HG03571 (cell line): Measurements from ENCODE around the gene GLO1.
A peak's percentile ranks its signal among the peaks of the same experiment; 100 is the strongest.

Source experiments
- ATAC-seq: cut with Tn5 transposase; IDR thresholded peaks from one replicate; pipeline ENCODE4 v1.9.1; 2021; ENCODE audit not compliant: unreplicated experiment

GLO1 gene

DNA sequence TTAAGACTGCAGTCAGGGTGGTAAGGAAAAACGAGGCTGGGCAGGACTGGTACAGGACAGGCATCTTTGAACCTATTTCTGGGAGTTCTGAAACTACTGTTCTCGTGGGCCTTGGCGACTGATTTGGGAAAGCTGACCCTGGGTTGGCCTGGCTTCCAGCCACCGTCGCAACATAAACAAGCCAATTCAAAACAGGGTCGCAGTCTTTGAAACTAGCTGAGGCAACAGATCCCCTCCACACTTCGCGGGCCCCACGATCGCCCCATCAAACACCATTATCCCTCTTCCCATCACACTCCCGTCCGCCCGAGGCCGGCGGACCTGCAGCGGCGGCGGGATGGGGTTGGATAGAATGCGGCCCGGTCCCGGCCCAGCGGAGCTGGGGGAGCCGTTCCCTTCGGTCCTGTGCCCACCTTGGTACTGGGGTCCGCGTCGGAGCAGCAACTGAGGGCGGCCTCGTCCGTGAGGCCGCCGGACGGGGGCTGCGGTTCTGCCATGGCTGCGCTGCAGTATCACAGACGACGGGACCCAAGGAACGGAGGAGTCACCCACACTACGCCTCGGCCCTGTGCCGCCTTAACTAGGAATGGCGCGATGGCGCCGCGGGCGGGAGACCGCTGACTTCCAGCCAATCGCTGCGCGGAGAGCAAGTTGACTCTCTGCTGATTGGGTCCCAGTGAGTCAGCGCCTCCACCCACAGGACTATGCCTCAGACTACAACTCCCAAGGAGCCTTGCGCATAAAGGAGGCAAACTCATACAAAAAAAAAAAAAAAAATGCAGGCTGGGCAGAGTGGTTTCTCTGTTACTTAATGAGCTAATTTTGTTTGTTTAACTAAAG, at the start of gene GLO1:
GLO1 (minus strand) TSS at position 588 of the 840 bp plus-strand sequence; CDS start at position 497, 91 bp downstream.
- ATAC-seq, result peak; percentile 99

DNA sequence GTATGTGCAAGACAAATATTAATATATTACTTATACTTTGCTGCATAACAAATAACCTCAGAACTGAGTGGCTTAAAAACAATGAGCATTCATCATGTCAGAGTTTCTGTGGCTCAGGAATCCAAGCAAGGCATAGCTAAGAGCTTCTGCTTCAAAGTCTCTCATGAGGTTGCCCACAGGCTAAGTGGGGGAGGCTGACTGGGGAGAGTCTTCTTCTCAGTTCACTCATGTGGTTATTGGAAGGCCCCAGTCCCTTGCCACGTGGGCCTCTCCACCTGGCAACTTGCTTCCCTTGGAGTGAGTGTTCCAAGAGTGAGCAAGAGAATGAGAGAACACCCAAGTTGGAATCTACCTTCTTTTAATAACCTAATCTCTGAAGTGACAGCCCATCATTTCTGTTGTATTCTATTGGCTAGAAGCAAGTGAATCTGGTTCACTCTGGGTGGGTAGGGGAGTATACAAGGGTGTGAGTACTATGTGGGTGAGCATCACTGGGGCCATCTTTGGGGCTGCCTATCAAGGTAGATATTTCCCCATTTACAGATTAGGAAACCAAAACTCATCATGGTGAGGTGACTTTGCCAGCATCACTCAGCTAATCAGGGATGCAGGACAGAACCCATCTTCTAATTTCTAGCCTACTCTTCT, 48.1 kb upstream of the GLO1 start:
- no peak for ATAC-seq

DNA sequence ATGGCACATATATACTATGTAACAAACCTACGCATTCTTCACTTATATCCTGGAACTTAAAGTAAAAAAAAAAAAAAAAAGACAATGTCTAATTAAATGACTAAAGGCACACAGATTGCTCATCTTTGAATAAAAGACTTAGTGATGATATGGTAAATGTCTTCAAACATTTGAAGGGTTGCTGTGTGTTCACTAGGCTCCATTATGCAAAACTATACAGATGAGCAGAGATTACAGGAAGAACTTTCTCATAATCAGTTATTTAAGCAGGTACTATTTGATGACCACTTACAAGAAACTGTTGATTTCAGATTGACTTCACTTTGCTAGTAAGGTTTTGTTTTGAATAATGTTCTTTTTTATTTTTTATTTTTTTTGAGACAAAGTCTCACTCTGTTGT, 46.5 kb upstream of the GLO1 start:
- no peak for ATAC-seq

DNA sequence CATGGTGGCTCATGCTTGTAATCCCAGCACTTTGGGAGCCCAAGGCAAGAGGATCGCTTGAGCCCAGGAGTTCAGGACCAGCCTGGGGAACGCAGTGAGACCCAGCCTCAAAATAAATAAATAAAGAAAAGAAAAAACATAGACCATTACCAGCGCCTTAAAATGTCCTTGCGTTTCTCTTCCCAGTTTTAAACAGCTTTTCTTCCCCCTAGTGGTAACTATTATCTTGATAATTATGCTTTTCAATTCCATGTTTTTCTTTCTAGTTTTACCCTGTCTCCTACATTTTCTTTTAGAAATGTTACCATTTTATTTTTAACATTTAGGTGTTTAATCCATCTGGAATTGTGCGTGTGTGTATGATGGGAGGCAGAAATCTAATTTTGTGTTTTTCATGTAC, 36.6 kb upstream of the GLO1 start:
- ATAC-seq, result no peak

DNA sequence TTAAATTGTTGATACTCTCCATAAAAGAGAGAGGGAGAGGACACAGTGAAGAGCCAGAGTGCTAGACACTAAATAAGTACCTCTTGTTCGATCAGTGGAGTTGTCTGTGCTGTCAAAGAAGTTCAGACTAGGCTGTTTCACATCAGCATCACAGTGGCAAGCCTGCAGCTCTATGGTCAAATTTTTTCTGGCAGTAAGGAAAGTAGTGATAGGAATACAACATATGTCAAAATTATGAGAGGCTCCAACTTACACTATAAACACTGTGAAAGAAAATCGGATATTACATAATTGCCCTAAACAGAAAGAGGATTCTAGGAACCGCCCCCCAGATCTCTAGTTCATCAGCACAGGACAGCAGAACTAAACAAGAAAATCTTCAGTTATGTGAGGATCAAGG, 35.3 kb upstream of the GLO1 start:
- no peak for ATAC-seq

DNA sequence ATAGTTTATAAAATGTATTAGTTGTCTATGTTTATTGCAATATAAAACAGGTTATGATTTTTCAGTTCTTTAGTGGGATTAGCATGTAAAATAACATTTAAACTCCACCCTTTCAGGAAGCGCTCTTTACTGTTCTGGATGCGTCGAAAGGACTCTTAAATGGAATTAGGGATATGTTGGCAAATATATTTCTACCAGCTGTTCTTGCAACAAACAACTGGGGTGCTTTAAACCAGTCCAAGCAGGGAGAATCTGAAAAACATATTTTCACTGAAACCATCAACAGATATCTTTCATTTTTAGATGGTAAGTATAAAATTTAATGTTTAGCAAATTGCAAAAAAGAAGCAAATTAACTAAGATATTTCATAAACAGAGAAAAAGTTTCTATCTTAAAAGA, 34.0 kb upstream of the GLO1 start:
- ATAC-seq, result no peak

DNA sequence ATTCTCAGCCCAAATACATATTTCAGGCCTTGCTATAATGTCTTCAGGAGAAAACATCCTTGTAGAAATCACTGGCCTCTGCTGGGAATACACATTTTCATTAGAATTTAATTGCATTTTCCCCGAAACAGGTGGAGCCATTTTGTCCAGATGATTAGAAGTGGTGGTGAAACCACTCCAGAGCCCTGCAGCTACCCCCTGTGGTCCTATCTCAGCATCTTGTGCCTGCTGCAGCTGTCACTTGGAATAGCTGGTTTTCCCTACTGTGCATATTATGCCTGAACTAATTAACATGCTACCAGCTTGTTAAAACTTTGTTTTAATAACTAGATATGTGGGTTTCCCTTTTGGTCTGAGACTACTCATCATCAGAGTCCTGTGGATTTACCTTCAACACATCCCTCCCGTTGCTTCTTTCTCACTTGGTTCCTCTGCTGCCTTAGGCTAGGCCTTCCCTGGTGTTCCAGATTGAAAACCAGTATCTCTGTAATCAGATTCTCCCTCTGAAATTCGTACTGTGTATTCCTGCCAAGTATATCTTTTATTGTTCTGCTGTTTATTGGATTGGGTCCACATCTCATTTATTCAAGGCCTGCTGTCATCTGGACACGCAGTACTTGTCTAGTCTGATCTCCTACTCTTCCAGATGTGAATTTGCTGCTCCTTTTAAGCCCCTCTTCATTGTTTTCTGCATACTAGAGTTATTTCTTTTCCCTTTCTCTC, 27.4 kb upstream of the GLO1 start:
- ATAC-seq, result no peak

DNA sequence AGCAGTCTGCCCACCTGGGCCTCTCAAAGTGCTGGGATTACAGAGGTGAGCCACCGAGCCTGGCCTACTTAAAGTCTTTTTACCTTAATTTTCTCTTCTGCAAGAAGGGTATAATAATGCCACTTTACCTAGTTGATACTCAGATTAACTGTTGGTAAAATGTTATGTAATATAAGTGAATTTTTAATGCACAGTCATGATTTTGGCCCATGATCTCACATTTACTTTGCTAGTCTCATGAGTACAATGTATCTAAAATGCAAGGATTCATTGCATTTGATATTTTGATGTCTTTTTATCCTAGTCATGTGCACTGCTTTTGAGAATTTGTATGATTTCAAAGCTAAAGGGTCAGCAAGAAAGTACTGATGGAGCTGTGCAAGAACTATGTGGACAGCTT, 25.3 kb upstream of the GLO1 start:
- no peak for ATAC-seq

DNA sequence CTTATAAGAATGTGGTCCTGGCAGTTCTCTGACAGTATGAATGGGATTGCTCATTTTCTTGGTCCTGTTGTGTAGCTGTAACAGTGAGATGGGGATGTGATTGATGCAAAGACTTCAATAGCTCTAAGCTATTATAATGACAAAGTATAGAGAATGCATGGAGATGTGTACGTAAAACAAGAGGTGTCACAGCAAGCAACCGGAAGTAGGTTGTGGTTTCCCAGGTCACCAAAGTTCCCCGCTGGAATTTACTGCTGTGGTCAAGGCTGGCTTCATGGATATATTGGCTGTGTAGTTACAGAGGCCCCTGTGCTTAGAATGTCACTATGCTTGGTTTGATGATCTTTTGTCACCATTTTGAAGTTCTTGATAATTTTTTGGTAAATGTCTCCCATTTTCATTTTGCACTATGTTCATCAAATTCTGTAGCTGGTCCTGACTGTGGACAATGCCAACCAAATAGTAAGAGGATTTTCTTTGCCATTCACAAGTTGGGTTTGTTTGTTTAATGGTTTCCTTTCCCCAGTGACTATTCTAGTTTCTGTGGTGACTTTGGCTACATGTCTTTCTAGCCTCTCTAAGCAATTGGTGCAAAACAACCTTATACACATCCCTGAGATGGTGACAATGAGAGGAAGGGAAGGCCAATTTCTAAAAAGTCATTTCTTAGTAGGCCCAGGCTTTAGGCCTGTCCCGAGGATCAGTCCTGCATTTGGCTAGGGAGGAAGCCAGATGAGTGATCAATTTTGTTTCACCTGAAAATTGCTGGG, 22.7 kb upstream of the GLO1 start:
- ATAC-seq, result no peak

DNA sequence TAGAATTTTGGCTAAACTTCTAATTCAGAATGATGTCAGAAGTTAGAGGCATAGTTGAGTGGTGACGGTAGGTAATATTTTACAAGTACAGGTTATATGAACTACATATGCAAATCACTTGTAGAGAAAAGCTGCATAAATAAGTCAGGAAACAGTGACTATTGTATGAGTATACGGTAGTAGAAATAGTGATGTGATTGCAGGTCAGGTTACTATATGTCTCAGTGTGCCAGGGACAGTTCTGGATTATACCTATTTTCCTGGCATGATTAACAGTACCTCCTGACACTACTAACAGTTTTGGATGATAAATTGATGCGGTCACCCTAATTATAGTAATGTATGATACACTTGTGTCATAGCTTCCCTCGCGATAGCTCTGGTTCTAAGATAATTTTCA, 21.4 kb upstream of the GLO1 start:
- no peak for ATAC-seq

DNA sequence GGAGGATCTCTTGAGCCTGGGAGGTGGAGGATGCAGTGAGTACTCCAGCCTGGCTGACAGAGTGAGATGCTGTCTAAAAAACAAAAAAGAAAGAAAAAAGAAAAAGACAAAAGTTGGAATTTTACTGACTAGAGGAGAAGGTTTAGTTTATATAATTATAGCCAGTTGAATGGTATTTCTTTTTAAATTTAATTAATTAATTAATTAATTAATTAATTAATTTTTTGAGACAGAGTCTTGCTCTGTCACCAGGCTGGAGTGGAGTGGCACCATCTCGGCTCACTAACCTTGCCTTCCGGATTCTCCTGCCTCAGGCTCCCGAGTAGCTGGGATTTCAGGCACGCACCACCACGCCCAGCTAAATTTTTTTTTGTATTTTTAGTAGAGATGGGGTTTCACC, 20.8 kb upstream of the GLO1 start:
- no peak for ATAC-seq

DNA sequence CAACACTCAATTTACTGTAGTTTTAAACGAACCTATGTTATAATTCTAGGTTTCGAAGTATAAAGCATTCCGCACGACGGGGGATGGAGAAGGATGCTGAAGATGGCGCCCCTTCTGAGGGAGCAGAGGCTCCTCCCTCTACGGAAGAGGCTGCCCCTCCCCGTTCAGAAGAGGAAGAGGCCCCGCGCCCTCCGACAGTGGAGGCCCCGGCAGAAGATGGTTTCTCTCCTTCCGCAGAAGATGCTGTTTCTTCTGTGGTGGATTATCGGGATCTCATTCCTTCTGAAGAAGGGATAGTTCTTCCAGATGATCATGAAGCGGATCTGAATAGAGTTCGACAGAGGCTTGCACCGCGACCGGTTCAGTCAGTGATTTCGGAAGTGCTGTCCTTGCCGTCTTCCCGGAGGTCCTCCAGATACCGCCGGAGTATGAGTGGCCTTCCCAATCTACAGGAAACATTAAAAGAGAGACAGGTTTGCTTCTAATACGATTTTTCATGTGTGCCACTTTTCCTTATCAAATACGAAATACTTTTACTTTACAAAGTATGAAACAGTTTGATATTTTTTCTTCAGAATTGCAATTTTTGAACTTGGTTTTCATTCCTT, 19.9 kb upstream of the GLO1 start:
- no peak for ATAC-seq

DNA sequence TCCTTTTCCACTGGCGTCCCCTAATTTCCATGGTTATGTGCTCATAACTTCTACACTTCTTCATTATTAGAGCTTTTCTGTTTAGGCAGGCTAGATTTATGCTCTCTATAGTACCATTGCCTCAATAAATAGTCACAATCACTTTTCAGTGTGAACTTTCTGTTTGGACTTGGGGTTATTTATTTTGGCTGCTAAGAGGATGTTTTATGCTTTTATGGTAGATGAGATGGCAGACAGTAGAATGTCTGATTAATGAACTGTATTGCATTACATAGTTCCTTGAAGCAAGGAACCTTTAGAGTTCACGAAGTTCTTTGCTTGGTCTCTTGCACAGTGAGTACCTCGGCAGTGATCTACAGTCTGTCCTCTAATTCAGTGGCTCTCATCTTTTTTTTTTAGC, 19.1 kb upstream of the GLO1 start:
- ATAC-seq, result no peak

DNA sequence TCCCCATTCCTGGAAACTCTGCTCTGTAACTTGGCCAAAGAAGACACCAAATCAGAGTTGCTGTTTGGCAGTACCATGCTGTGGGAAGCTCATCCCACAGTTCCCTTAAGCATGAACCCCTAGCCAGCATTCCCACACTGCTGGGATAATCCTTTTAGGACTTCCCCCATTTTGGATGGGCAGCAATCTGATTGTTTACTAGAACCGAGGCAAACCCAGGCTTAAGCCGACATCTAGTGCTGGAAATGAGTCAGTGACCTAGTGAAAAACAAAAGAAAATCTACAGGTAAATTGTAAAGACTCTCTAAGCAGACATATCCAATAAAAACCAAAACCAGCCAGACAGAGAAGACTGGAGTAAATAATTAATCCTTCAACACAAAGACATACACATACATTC, 17.4 kb upstream of the GLO1 start:
- no peak for ATAC-seq

DNA sequence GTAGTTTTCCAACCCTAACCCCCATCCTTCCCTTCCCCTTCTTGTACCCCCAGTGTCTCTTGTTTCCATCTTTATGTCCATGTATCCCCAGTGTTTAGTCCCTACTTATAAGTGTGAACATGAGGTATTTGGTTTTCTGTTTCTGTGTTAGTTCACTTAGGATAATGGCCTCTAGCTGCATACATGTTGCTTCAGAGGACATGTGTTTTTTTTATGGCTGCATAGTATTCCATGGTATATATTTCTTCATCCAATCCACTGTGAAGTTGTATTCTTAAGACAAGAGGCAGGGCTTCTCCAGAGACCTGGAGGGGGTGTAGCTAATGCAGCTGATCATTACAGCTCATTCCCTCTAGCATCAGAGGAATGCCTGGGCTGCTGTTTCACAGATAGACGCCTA, 16.4 kb upstream of the GLO1 start:
- no peak for ATAC-seq

DNA sequence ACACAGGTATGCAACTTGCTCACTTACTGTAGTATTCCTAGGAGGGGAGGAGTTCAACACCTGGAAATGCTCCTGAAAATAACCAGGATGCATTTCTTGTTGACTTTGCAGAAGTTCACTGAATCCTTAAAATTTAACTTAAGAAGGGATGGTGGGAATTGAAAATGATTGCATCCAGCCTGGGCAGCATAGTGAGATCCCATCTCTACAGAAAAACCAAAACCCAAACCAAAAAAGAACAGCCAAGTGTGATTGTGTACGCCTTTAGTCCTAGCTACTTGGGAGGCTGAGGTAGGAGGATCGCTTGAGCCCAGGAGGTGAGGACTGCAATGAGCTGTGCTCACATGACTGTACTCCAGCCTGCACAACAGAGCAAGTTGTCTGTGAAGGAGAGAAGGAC, 13.9 kb upstream of the GLO1 start:
- no peak for ATAC-seq

DNA sequence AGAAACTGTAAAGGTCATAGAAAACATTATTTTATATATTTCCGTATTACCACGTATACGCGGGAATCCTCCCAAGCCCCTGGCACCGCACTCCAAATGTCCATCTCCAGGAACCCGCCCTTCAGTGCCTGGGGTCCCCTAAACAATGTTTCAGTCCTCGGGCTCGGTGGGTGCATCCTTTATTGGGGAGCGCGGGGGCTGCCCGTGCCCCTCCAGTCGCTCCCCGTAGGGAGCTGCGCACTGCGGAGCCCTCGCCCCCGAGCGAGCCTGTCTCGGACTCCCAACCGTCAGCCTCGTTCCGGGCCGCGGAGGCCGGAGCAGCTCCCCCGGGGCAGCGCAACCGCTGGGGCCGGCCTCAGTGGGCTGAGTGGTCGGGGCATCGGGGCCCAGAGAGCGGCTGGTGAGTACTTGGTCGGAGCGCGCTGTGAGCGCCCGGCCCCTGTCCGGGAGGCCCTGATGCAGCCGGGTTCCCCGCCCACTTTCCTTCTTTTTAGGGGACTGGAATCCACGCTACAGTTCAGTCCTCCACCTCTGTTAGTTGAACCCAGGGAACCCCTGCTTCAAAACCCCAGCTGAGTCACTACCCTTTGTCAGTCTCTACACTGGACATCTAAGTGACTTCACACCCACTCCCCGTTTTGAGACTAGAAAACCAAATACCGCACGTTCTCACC, 12.2 kb upstream of the GLO1 start, which contains the start of gene DNAH8:
DNAH8 (plus strand) TSS at position 296 of the 674 bp plus-strand sequence. CDS start 7,499 bp downstream, outside the sequence.
- no peak for ATAC-seq

DNA sequence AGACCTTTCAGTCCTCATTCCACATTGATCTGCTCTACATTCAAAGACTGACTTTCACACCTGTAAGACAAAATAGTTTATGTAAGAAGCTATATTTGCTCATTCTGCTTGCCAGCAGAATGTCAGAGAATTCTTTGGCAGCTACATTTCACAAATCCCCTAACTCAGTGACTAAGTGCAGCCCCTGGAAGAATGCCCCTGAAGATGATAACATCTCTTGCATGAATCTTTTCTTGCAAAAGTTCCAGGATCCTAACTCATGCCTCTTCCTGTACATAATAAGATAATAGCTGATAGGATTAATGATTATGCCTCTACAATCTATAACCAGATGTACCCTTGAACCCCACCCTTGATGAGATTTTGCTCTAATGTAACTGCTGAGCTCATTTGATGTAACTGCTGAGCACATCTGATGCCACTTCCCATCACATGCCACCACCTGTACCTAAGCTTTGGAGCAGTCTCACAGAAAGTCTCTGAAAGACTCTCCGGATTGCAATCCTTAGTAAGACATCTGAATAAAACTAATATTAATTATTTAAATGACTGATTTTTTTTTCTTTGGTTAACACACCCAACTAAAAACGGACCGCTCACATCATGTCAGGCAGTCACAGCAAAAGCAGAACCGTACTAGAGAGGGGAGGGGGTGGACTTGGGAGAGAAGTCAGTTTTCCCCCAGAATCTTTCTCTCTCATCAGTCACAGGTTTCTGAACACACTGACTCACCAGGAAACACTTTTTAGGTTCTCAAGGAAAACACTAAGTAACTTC, 11.5 kb upstream of the GLO1 start:
- ATAC-seq, result no peak

DNA sequence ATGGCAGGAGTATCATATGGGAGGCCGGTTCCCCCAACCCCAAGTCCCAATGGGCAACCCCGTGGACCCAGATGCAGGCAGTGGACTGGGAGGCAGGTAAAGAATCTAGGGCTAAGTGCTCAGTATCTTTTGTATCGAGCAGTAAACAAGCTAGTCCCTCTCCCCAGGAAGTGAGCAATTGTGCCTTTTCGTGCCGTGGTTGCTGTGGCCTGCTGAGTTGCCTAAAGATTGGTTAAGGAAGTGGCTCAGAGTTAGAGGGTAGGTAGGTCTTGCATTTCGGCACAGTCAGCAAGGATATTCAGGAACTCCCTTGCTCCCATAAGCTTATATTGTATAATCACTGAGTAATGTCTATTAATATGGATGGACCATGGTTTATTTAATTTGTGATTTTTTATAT, 10.9 kb upstream of the GLO1 start:
- ATAC-seq, result peak; percentile 68
